Fibroblast of lung (primary cell): ENCODE data around the gene WFDC5.

Source experiments
- CTCF ChIP-seq, 2 donors: IDR thresholded peaks in 1 of 2; conservative IDR thresholded peaks in 1 of 2; 1 replicate in 1 of 2; 2 replicates in 1 of 2; pipeline ENCODE4 v1.5.1; 2011 to 2012; ENCODE audit warnings: low read length in 2 of 2, control low read depth in 1 of 2, inconsistent platforms in 1 of 2, low read depth in 1 of 2, mild to moderate bottlenecking in 1 of 2
- EZH2 ChIP-seq: IDR thresholded peaks from 2 replicates; pipeline ENCODE4 v1.5.1; 2012; ENCODE audit warnings: low read length, control low read depth, mild to moderate bottlenecking; ENCODE audit errors: missing control alignments

DNA sequence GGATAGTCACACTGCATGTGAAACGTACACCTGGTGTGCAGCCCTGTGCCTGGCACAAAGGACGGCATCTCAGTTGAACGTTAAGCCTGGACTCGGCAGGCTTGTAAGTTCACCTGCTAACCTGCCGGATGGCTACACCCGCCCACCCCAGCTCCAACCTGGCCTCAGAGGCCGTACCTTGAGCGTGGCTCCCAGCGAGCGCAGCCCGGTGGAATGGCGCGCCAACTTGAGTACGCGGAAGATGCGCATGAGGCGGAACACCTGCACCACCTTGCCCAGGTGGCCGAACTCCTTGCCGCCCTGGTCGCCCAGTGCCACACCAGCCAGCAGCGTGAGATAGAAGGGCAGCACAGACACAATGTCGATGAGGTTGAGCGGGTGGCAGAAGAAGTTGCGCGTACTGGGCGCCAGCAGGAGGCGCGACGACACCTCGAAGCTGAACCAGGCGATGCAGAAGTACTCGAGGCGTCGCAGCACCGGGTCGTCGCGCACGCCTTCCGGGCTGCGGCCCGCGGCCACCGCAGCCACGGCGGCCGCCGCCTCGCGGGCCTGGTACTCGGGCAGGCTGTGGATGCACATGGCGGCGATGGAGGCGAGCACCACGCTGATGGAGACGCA is 17.4 kb downstream of the WFDC5 start:
- TF ChIP-seq CTCF (conservative IDR thresholded peaks at IDR 0.05 in 1 of 2, IDR thresholded peaks at IDR 0.05 in 1 of 2; ENCODE audit: low read depth in 1 of 2, low read length in 2 of 2) (peak; percentile 22 to 33), EZH2 (no peak)
